HepG2 (cell line): ENCODE results near the gene GFER. TPM values are rescaled to one million over a fixed set of nuclear protein-coding genes. Genes with fewer than 3 reads are reported as not detected.

Source experiments
- EP300 ChIP-seq, 3 experiments: sonication (generic) in 1 of 3; formaldehyde crosslinking in 1 of 3; IDR thresholded peaks; 2 replicates each; pipeline versions ENCODE4 v1.5.1 to v1.6.1; 2011 to 2020; ENCODE audit warnings: low read depth in 2 of 3, low read length in 2 of 3, borderline replicate concordance in 1 of 3, improper control_type of control experiment in 1 of 3, mild to moderate bottlenecking in 1 of 3, missing genetic modification reagents in 1 of 3, moderate library complexity in 1 of 3
- ISX ChIP-seq: sonication (generic); formaldehyde crosslinking; conservative IDR thresholded peaks from 2 replicates; pipeline ENCODE4 v1.5.0; 2020; ENCODE audit warnings: missing genetic modification reagents
- SNAPC4 ChIP-seq: sonication (generic); formaldehyde crosslinking; IDR thresholded peaks from 2 replicates; pipeline ENCODE4 v1.4.0; 2020; ENCODE audit warnings: mild to moderate bottlenecking, missing genetic modification reagents
- TCF12 ChIP-seq, 2 experiments: fragments of 450-650 bp in 1 of 2; sonication (generic) in 1 of 2; formaldehyde crosslinking in 1 of 2; IDR thresholded peaks; 2 replicates each; pipeline versions ENCODE4 v1.6.1 to v1.8.0; 2017 to 2022; ENCODE audit warnings: antibody characterized with exemption in 1 of 2, mild to moderate bottlenecking in 1 of 2, missing genetic modification reagents in 1 of 2, moderate library complexity in 1 of 2
- ZC3H4 ChIP-seq: sonication (generic); formaldehyde crosslinking; IDR thresholded peaks from 2 replicates; pipeline ENCODE4 v1.4.0; 2020; ENCODE audit warnings: missing genetic modification reagents, borderline replicate concordance
- ZNF383 ChIP-seq: sonication (generic); formaldehyde crosslinking; IDR thresholded peaks from 2 replicates; pipeline ENCODE4 v1.4.0; 2020; ENCODE audit warnings: missing genetic modification reagents, mild to moderate bottlenecking, borderline replicate concordance
- polyA plus RNA-seq, 8 experiments: library from polyadenylated mRNA; depleted of rRNA in 3 of 8; stranded (reverse) in 7 of 8; unstranded in 1 of 8; fragments of >200 nt; fragmentation: Illumina TruSeq in 4 of 8; extraction: Trizol in 4 of 8; gene quantifications; 2 replicates each; pipeline versions ENCODE4 v1.2.1 to v1.2.3, GENCODE V29; 2011 to 2016; ENCODE audit warnings: low read depth in 4 of 8, missing spikeins in 1 of 8, mixed read lengths in 1 of 8; ENCODE audit not compliant: insufficient read depth in 1 of 8
- total RNA-seq, 5 experiments: library from RNA; depleted of rRNA; stranded (reverse); fragments of >200 nt; fragmentation: Illumina TruSeq; extraction: Trizol; gene quantifications; 2 replicates each; pipeline ENCODE4 v1.2.3, GENCODE V29; 2016; ENCODE audit warnings: low read depth in 1 of 5
- TF ChIP-seq, protein P1 (sequence below): sonication (generic); formaldehyde crosslinking; IDR thresholded peaks from 2 replicates; pipeline ENCODE4 v1.4.0; 2020; ENCODE audit warnings: mild to moderate bottlenecking, missing genetic modification reagents
- TF ChIP-seq, protein P2 (sequence below): sonication (generic); formaldehyde crosslinking; IDR thresholded peaks from 2 replicates; pipeline ENCODE4 v1.4.0; 2020; ENCODE audit warnings: mild to moderate bottlenecking, missing genetic modification reagents

Gene GFER
- total and polyA plus RNA-seq, 2 of the 13 experiments (the other 11 are each of a cell fraction or from before 2014, with no cell fraction given): 28.6 to 71.7 TPM

GRCh38 chr16:2009791-2010510 lies 26.0 kb downstream of the GFER start, which contains the start of gene ZNF598 (continued):
- TF ChIP-seq SNAPC4 (CRISPR knock-in tag) (0 out of 2 replicates have a peak, but pooled peaks have one; percentile 26), EP300 (IDR thresholded peaks at IDR 0.05; ENCODE audit: low read depth in 2 of 2, low read length in 2 of 2) (no peak), EP300 (CRISPR knock-in tag; IDR thresholded peaks at IDR 0.05; ENCODE audit: borderline replicate concordance) (no peak), ISX (CRISPR knock-in tag) (no peak), TCF12 (IDR thresholded peaks at IDR 0.05) (no peak), TCF12 (CRISPR knock-in tag; IDR thresholded peaks at IDR 0.05) (no peak), ZNF383 (no peak), ZC3H4 (peak; percentile 77; the same call in 1 of the 2 replicates)
- TF ChIP-seq, protein P1, sequence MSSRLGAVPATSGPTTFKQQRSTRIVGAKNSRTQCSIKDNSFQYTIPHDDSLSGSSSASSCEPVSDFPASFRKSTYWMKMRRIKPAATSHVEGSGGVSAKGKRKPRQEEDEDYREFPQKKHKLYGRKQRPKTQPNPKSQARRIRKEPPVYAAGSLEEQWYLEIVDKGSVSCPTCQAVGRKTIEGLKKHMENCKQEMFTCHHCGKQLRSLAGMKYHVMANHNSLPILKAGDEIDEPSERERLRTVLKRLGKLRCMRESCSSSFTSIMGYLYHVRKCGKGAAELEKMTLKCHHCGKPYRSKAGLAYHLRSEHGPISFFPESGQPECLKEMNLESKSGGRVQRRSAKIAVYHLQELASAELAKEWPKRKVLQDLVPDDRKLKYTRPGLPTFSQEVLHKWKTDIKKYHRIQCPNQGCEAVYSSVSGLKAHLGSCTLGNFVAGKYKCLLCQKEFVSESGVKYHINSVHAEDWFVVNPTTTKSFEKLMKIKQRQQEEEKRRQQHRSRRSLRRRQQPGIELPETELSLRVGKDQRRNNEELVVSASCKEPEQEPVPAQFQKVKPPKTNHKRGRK: no peak
- TF ChIP-seq, protein P2, sequence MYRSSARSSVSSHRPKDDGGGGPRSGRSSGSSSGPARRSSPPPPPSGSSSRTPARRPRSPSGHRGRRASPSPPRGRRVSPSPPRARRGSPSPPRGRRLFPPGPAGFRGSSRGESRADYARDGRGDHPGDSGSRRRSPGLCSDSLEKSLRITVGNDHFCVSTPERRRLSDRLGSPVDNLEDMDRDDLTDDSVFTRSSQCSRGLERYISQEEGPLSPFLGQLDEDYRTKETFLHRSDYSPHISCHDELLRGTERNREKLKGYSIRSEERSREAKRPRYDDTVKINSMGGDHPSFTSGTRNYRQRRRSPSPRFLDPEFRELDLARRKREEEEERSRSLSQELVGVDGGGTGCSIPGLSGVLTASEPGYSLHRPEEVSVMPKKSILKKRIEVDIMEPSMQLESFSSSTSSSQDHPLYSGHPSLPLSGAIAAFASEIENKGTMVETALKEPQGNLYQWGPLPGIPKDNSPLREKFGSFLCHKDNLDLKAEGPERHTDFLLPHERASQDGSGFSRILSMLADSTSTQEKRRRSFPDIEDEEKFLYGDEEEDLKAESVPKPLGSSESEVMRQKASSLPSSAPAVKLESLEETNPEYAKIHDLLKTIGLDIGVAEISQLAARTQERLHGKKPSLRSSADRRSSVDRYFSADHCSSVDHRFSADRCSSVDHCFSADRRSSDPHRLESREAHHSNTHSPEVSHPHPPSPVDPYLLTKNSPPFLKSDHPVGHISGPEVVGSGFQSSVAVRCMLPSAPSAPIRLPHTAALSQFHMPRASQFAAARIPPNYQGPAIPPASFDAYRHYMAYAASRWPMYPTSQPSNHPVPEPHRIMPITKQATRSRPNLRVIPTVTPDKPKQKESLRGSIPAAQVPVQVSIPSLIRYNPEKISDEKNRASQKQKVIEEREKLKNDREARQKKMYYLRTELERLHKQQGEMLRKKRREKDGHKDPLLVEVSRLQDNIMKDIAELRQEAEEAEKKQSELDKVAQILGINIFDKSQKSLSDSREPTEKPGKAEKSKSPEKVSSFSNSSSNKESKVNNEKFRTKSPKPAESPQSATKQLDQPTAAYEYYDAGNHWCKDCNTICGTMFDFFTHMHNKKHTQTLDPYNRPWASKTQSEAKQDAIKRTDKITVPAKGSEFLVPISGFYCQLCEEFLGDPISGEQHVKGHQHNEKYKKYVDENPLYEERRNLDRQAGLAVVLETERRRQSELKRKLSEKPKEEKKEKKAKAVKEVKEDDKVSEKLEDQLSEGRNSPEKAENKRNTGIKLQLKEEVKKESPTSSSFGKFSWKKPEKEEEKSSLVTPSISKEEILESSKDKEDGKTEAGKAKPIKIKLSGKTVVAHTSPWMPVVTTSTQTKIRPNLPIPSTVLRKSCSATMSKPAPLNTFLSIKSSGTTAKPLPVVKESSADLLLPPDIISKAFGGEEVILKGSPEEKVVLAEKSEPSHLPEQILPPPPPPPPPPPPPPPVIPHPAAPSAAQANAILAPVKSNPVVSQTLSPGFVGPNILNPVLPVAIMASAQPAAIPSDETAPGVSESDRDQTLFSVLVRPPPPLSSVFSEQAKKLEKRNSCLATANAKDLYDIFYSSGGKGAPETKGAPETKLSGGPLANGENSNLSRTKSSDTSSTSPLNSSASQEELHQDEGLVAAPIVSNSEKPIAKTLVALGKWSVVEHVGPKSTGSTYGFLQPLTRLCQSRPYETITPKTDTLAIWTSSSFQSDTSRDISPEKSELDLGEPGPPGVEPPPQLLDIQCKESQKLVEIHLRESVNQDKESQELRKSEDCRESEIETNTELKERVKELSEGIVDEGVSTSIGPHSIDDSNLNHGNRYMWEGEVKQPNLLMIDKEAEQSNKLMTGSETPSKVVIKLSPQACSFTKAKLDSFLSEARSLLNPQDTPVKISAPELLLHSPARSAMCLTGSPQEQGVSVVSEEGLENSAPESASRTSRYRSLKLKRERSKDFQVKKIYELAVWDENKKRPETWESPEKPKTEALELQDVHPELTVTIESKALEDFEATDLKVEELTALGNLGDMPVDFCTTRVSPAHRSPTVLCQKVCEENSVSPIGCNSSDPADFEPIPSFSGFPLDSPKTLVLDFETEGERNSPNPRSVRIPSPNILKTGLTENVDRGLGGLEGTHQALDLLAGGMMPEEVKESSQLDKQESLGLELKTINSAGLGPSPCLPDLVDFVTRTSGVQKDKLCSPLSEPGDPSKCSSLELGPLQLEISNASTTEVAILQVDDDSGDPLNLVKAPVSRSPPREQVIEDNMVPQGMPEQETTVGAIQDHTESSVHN (CRISPR knock-in tag): no peak
